Fibroblast of the aortic adventitia (primary cell): ENCODE data around the gene MROH9. TPM values are rescaled to one million over a fixed set of nuclear protein-coding genes. Genes with fewer than 3 reads are reported as not detected.

Source experiments
- DNase-seq: peaks from one replicate; pipeline ENCODE4 v3.0.0-alpha.2; 2010; ENCODE audit warnings: low read depth
- H3K4me3 ChIP-seq: 2 replicates; pipeline ENCODE4 v1.5.1; 2011; ENCODE audit warnings: low read depth, mild to moderate bottlenecking, control low read depth, low read length, moderate library complexity
- CTCF ChIP-seq: IDR thresholded peaks from 2 replicates; pipeline ENCODE4 v1.5.1; 2011; ENCODE audit warnings: mild to moderate bottlenecking, low read length, control low read depth, inconsistent platforms; ENCODE audit not compliant: insufficient read depth
- total RNA-seq: library from RNA; depleted of rRNA; stranded (reverse); fragments of >200 nt; gene quantifications from 2 replicates; pipeline ENCODE4 v1.2.3, GENCODE V29; 2012; ENCODE audit warnings: low replicate concordance

Gene MROH9
- total RNA-seq, 1 donor: 0.27 TPM

GRCh38 chr1:170967042-170967910 is 31.9 kb downstream of the MROH9 start:
- DNase-seq: peak; percentile 71
- H3K4me3 ChIP-seq: no peak overlapping the region
- peak; percentile 73 for TF ChIP-seq CTCF

GRCh38 chr1:170970256-170970655 is 34.9 kb downstream of the MROH9 start:
- no peak overlapping the region for H3K4me3 ChIP-seq
- no peak for TF ChIP-seq CTCF

DNA sequence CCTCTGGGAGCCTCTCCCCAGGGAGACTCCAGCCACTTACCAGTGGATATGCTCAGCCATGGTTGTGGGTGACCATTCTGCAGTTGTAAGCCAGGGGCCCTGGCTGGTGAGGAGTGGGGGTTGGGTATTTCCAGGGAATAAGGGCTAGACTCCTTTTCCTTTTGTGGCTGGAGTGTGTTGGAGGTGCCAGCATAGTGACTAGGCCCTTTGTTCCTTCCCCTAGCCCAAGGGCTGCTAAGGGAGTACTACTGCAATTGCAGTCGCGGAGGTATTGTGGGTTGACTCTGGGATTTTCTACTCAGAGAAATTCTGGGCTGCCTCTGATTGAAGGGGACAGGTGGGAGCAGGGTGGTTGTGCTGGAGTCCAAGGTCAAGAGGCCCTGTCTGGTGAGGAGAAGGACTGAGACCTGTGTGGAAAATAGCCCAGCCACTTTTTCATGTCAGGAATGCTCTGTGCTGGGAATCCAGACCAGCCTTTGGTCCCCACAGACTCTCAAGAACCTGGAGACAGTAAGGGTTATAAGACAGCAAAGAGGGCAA is 43.1 kb downstream of the MROH9 start:
- TF ChIP-seq CTCF: no peak
- no peak for DNase-seq
- H3K4me3 ChIP-seq: no peak overlapping the region

More at GRCh38 chr1:170970256-170970655, 34.9 kb downstream of the MROH9 start:
- no peak for DNase-seq

DNA sequence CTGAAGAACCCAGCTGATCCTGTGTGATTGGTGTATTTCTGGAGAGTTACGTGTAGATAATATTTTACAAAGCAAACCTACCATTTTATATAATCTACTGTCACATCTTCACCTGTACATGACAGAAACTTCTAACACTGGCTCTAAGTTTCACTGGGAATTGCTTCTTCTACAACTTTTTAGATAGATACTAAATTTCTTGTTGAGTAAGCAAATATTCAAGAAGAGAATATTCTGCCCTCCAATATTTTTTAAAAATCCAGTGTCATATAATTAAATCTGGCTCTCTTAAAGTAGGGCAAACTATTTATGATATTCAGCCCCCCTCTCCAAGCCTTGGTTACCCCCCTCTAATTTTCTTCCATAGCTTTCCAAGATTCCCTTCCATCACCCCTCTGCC is 50.1 kb downstream of the MROH9 start:
- H3K4me3 ChIP-seq: no peak overlapping the region
- no peak for TF ChIP-seq CTCF
- DNase-seq: no peak

DNA sequence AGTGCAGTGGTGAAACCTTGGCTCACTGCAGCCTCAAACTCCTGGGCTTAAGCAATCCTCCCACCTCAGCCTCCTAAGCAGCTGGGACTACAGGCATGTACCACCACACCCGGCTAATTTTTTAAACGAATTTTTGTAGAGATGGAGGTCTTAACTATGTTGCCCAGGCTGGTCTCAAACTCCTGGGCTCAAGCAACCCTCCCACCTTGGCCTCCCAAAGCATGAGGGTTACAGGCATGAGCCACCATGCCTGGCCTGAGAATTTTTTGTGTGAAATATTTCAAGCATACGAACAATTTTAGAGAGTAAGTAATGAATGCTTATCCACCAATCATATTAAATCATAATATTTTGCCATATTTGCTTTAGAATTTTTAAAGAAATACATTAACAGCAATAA is 51.6 kb downstream of the MROH9 start:
- H3K4me3 ChIP-seq: no peak overlapping the region
- TF ChIP-seq CTCF: no peak
- no peak for DNase-seq

GRCh38 chr1:170987424-170987823 is 52.1 kb downstream of the MROH9 start:
- no peak overlapping the region for H3K4me3 ChIP-seq
- no peak for TF ChIP-seq CTCF
- DNase-seq: no peak
